Vagina (tissue), 2 donors: ENCODE results near the gene CTDSPL.

Experiments used
- CTCF ChIP-seq, 3 experiments: fragments of 450-650 bp in 2 of 3; fragments of 200-600 bp in 1 of 3; sonication (generic) in 1 of 3; IDR thresholded peaks; one replicate each; pipeline ENCODE4 v1.5.1; 2017 to 2019; ENCODE audit warnings: antibody characterized with exemption in 3 of 3, mild to moderate bottlenecking in 2 of 3, moderate library complexity in 2 of 3
- POLR2A ChIP-seq, 2 donors: fragments of 450-650 bp; IDR thresholded peaks; one replicate each; pipeline ENCODE4 v1.6.1; 2017; ENCODE audit warnings: antibody characterized with exemption in 2 of 2, mild to moderate bottlenecking in 2 of 2, moderate library complexity in 2 of 2
- POLR2AphosphoS5 ChIP-seq, 2 donors: sonication (generic); formaldehyde crosslinking; IDR thresholded peaks; one replicate each; pipeline ENCODE4 v1.9.0; 2017; ENCODE audit warnings: antibody characterized with exemption in 2 of 2, mild to moderate bottlenecking in 2 of 2, low read depth in 1 of 2; ENCODE audit not compliant: insufficient read depth in 1 of 2

GRCh38 chr3:37910671-37911400 is 49.2 kb downstream of the CTDSPL start:
- no peak for TF ChIP-seq CTCF (IDR thresholded peaks at IDR 0.05)
- no peak for TF ChIP-seq POLR2AphosphoS5 (IDR thresholded peaks at IDR 0.05; ENCODE audit: insufficient read depth in 1 of 2, low read depth in 1 of 2)
- TF ChIP-seq POLR2A (IDR thresholded peaks at IDR 0.05): no peak
